ENCODE measurements around the gene TYK2.

The TYK2 gene

GRCh38 chr19:10361569-10362011 is 18.8 kb downstream of the TYK2 start:
- Histone ChIP-seq H3K36me3 (ENCODE audit: low read length) (no peaks in the 10 kb centered on the region), H3K27ac (ENCODE audit: low read depth, low read length) (no peak overlapping the region), H3K9ac (ENCODE audit: low read length) (no peak overlapping the region), H3K27me3 (ENCODE audit: low read length) (no peaks in the 10 kb centered on the region), H4K20me1 (ENCODE audit: low read depth, low read length) (no peaks in the 10 kb centered on the region), H3K9me3 (ENCODE audit: insufficient read depth, low read length) (no peaks in the 10 kb centered on the region), H2AFZ (ENCODE audit: low read depth, low read length, severe bottlenecking) (no peak overlapping the region), H3K9me2 (replicated peaks; ENCODE audit: insufficient read depth, low read length) (no peaks in the 10 kb centered on the region), H3F3A (ENCODE audit: insufficient read depth) (no peaks in the 10 kb centered on the region), H3K4me2 (ENCODE audit: low read depth, low read length, poor library complexity, severe bottlenecking) (no peak overlapping the region), H3K4me3 (ENCODE audit: insufficient read depth, low read length, poor library complexity, severe bottlenecking) (no peak overlapping the region), H3K79me2 (ENCODE audit: insufficient read depth, low read length) (no peaks in the 10 kb centered on the region)
- TF ChIP-seq EZH2phosphoT487 (conservative IDR thresholded peaks at IDR 0.05; ENCODE audit: low read length) (no peak), CTCF (IDR thresholded peaks at IDR 0.05; ENCODE audit: insufficient read depth, low read length, poor library complexity, severe bottlenecking) (no peak)

- Histone ChIP-seq H3K36me3 (ENCODE audit: low read length) (peaks cover 9% of the 10 kb centered on the region), H4K20me1 (ENCODE audit: low read depth, low read length) (no peaks in the 10 kb centered on the region), H3F3A (ENCODE audit: insufficient read depth) (no peaks in the 10 kb centered on the region)
These were observed 23.9 kb downstream of the TYK2 start for GRCh38 chr19:10356431-10356830.

GRCh38 chr19:10353793-10354391 is 26.5 kb downstream of the TYK2 start:
- Histone ChIP-seq H4K20me1 (ENCODE audit: low read depth, low read length) (no peaks in the 10 kb centered on the region), H2AFZ (ENCODE audit: low read depth, low read length, severe bottlenecking) (no peak overlapping the region), H3K9me3 (ENCODE audit: insufficient read depth, low read length) (no peaks in the 10 kb centered on the region), H3K79me2 (ENCODE audit: insufficient read depth, low read length) (no peaks in the 10 kb centered on the region), H3K27me3 (ENCODE audit: low read length) (no peaks in the 10 kb centered on the region), H3F3A (ENCODE audit: insufficient read depth) (no peaks in the 10 kb centered on the region), H3K9ac (ENCODE audit: low read length) (no peak overlapping the region), H3K27ac (ENCODE audit: low read depth, low read length) (no peak overlapping the region), H3K9me2 (replicated peaks; ENCODE audit: insufficient read depth, low read length) (no peaks in the 10 kb centered on the region), H3K36me3 (ENCODE audit: low read length) (peaks cover 9% of the 10 kb centered on the region), H3K4me2 (ENCODE audit: low read depth, low read length, poor library complexity, severe bottlenecking) (no peak overlapping the region), H3K4me3 (ENCODE audit: insufficient read depth, low read length, poor library complexity, severe bottlenecking) (no peak overlapping the region)
- TF ChIP-seq EZH2phosphoT487 (conservative IDR thresholded peaks at IDR 0.05; ENCODE audit: low read length) = no peak
- no peak for TF ChIP-seq CTCF (IDR thresholded peaks at IDR 0.05; ENCODE audit: insufficient read depth, low read length, poor library complexity, severe bottlenecking)

More at GRCh38 chr19:10356431-10356830, 23.9 kb downstream of the TYK2 start:
- Histone ChIP-seq H3K9me2 (replicated peaks; ENCODE audit: insufficient read depth, low read length) (no peaks in the 10 kb centered on the region), H3K4me2 (ENCODE audit: low read depth, low read length, poor library complexity, severe bottlenecking) (no peak overlapping the region), H3K27me3 (ENCODE audit: low read length) (no peaks in the 10 kb centered on the region), H2AFZ (ENCODE audit: low read depth, low read length, severe bottlenecking) (no peak overlapping the region), H3K4me3 (ENCODE audit: insufficient read depth, low read length, poor library complexity, severe bottlenecking) (no peak overlapping the region), H3K79me2 (ENCODE audit: insufficient read depth, low read length) (no peaks in the 10 kb centered on the region), H3K9me3 (ENCODE audit: insufficient read depth, low read length) (no peaks in the 10 kb centered on the region), H3K27ac (ENCODE audit: low read depth, low read length) (no peak overlapping the region), H3K9ac (ENCODE audit: low read length) (no peak overlapping the region)
- TF ChIP-seq EZH2phosphoT487 (conservative IDR thresholded peaks at IDR 0.05; ENCODE audit: low read length) = no peak
- TF ChIP-seq CTCF (IDR thresholded peaks at IDR 0.05; ENCODE audit: insufficient read depth, low read length, poor library complexity, severe bottlenecking) = no peak
